A673 (cell line): ENCODE measurements around the gene BBX. TPM values are rescaled to one million over a fixed set of nuclear protein-coding genes. Genes with fewer than 3 reads are reported as not detected.

ENCODE experiments used
- BruUV-seq: library from RNA; stranded (reverse); fragments of 400-500 nt; replicated peaks from 2 replicates; lab custom pipeline; 2021; lab: Mats Ljungman, UMichigan
- CTCF ChIA-PET: fragments of 300-600 bp; sonication (Branson Sonifier 250); formaldehyde crosslinking; loops from one replicate; lab custom pipeline; 2022; ENCODE audit warnings: antibody characterized with exemption; lab: Charles Lee
- POLR2A ChIA-PET: fragments of 300-600 bp; sonication (Branson Sonifier 250); formaldehyde crosslinking; loops from one replicate; lab custom pipeline; 2022; ENCODE audit warnings: antibody characterized with exemption; ENCODE audit not compliant: low non-redundant PET; lab: Charles Lee
- DNase-seq: peaks from one replicate; pipeline ENCODE4 v3.0.0-alpha.2; 2015; ENCODE audit warnings: low spot score
- H3K27ac ChIP-seq: fragments of 200-600 bp; sonication (generic); 2 replicates; pipeline ENCODE4 v1.5.1; 2016; ENCODE audit warnings: mixed run types, low read depth, mild to moderate bottlenecking, mixed read lengths, antibody characterized with exemption, low read length; ENCODE audit not compliant: poor library complexity, severe bottlenecking
- H3K27me3 ChIP-seq: fragments of 200-600 bp; sonication (generic); replicated peaks from 2 replicates; pipeline ENCODE4 v1.6.1; 2017; ENCODE audit warnings: mixed run types, low read depth, mild to moderate bottlenecking, mixed read lengths, antibody characterized with exemption, low read length; ENCODE audit not compliant: insufficient read depth, poor library complexity
- H3K36me3 ChIP-seq: fragments of 200-600 bp; sonication (generic); 2 replicates; pipeline ENCODE4 v1.6.1; 2016; ENCODE audit warnings: mixed run types, mild to moderate bottlenecking, mixed read lengths, antibody characterized with exemption, low read length; ENCODE audit not compliant: insufficient read depth, poor library complexity, severe bottlenecking
- H3K4me1 ChIP-seq: fragments of 200-600 bp; sonication (generic); 2 replicates; pipeline ENCODE4 v1.6.1; 2017; ENCODE audit warnings: mixed run types, mild to moderate bottlenecking, mixed read lengths, antibody characterized with exemption, low read length; ENCODE audit not compliant: insufficient read depth, poor library complexity, severe bottlenecking
- H3K4me3 ChIP-seq: fragments of 200-600 bp; sonication (generic); 2 replicates; pipeline ENCODE4 v1.5.1; 2016; ENCODE audit warnings: low read depth, mixed run types, mild to moderate bottlenecking, mixed read lengths, low read length; ENCODE audit not compliant: poor library complexity, severe bottlenecking
- H3K9me3 ChIP-seq: fragments of 200-600 bp; sonication (generic); 2 replicates; pipeline ENCODE4 v1.6.1; 2016; ENCODE audit warnings: mixed run types, low read depth, mild to moderate bottlenecking, mixed read lengths, antibody characterized with exemption, low read length; ENCODE audit not compliant: poor library complexity, severe bottlenecking
- EZH2 ChIP-seq: fragments of 200-600 bp; sonication (generic); IDR thresholded peaks from 2 replicates; pipeline ENCODE4 v1.6.1; 2017; ENCODE audit warnings: borderline replicate concordance, low read depth, mild to moderate bottlenecking, mixed read lengths, antibody characterized with exemption, low read length; ENCODE audit not compliant: poor library complexity, severe bottlenecking
- intact Hi-C: fragments of 100-400 bp; cut with micrococcal nuclease; formaldehyde crosslinking; loops from one replicate; pipeline ENCODE4 v1.10.0; 2022; ENCODE audit not compliant: unreplicated experiment
- total RNA-seq: library from RNA; stranded (reverse); gene quantifications from 2 replicates; pipeline ENCODE4 v1.2.3, GENCODE V29; 2021
- TF ChIP-seq, protein P1 (sequence below): fragments of 300-800, 200-600 bp; sonication (generic); conservative IDR thresholded peaks from 2 replicates; pipeline ENCODE4 v1.5.1; 2017; ENCODE audit warnings: low read depth, mild to moderate bottlenecking, antibody characterized with exemption, low read length, moderate library complexity, mixed read lengths

BBX gene
- total RNA-seq, 1 experiment from 2014 or later: 28.9 TPM

DNA sequence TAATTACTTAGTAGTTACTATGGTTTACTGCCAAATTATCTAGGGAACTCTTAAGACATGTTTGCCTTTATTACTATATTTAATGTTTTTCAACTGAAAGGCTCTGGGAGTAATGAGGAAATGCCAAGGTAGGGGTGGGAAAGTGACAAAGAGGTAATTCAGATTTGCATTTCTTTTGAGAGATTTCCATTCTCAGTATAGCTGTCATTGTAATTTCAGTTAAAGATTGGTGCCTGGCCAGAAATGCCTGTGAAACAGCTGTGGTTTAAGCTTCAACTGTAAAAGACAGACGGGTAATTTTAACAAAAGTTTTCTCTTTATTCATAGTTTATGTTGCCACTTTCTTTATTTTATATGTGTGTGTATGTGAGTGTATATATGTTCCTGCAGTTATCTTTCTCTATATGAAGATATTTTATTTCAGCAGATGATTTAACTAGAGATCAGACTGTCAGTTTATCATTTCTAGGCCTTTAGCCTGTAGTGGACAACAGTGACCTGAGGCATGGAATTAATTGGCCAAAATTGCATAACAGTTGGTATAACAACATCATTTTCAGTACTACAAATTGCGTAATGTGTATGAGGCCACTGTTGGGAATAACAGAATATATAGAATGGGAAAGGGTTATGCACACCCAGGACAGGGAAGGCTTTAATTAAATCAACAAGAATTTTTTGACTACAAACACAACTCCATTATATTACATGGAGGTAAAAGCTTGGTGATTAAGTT lies 119.0 kb downstream of the BBX start:
- Histone ChIP-seq H3K9me3 (no peaks in the 10 kb centered on the region), H3K27ac (no peak overlapping the region), H3K4me3 (no peak overlapping the region), H3K36me3 (no peaks in the 10 kb centered on the region), H3K4me1 (peaks cover 8% of the 10 kb centered on the region), H3K27me3 (no peaks in the 10 kb centered on the region)
- DNase-seq: no peak
- TF ChIP-seq, protein P1, sequence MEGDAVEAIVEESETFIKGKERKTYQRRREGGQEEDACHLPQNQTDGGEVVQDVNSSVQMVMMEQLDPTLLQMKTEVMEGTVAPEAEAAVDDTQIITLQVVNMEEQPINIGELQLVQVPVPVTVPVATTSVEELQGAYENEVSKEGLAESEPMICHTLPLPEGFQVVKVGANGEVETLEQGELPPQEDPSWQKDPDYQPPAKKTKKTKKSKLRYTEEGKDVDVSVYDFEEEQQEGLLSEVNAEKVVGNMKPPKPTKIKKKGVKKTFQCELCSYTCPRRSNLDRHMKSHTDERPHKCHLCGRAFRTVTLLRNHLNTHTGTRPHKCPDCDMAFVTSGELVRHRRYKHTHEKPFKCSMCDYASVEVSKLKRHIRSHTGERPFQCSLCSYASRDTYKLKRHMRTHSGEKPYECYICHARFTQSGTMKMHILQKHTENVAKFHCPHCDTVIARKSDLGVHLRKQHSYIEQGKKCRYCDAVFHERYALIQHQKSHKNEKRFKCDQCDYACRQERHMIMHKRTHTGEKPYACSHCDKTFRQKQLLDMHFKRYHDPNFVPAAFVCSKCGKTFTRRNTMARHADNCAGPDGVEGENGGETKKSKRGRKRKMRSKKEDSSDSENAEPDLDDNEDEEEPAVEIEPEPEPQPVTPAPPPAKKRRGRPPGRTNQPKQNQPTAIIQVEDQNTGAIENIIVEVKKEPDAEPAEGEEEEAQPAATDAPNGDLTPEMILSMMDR: no peak
- TF ChIP-seq EZH2: no peak
- intact Hi-C loops: no loop called here
- POLR2A ChIA-PET: no interaction called here
- CTCF ChIA-PET: interaction anchor here (0.6 kb wide), 1 partner anchor 243 kb away, joined by 3 read pairs; no protein-coding TSS in a partner anchor
- no TSS peak for BruUV-seq

DNA sequence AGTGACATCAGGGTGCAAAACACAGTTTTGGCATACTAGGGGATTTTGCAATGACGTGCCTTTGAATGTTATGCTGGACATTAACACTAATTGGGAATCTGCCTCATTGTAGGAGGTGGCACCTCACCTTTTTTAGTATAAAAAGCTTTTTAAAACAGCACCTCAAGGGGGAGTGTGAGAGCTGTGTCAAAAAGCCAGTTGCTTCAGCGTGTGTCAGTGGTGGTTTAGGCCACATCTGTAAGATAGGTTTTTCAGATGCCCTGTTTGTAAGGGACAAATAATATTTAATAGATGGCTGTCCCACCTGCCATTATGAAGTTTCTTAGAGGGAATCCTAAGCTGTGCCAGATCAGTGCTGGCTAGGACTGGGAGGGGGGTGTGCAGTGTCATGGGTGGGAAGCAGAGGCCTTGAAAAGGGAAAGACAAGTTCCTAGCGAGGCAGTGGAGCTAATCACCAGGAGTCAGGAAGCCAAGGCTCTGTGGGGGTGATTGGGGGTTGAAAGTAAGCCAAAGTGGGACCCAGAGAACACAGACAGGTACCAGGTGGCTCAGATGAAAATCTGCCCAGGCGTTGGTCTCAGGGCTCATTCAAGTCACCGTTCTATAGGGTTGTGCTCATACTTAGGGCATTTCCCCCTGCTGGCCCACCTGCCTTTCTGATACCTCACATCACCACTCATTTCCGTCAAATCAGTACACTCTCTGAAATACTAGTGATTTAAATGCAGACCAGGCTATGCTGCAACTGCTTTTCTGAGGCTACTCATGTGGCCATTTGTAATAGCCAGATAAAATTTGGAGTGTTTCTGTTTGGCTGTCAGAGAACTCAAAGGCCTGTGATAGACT lies 120.5 kb downstream of the BBX start:
- Histone ChIP-seq H3K27ac (no peak overlapping the region), H3K9me3 (no peaks in the 10 kb centered on the region), H3K4me1 (peaks cover 8% of the 10 kb centered on the region), H3K4me3 (no peak overlapping the region), H3K36me3 (no peaks in the 10 kb centered on the region), H3K27me3 (no peaks in the 10 kb centered on the region)
- DNase-seq: peak; percentile 12
- intact Hi-C loops: no loop called here
- ChIA-PET CTCF (interaction anchor here (0.5 kb wide), 1 partner anchor 113 kb away, joined by 3 read pairs; no protein-coding TSS in a partner anchor), POLR2A (interaction anchor here (0.6 kb wide), 1 partner anchor 152 kb away, joined by 23 read pairs; no protein-coding TSS in a partner anchor)
- no peak for TF ChIP-seq EZH2
- TF ChIP-seq, protein P1: peak; percentile 45
- BruUV-seq: no TSS peak

DNA sequence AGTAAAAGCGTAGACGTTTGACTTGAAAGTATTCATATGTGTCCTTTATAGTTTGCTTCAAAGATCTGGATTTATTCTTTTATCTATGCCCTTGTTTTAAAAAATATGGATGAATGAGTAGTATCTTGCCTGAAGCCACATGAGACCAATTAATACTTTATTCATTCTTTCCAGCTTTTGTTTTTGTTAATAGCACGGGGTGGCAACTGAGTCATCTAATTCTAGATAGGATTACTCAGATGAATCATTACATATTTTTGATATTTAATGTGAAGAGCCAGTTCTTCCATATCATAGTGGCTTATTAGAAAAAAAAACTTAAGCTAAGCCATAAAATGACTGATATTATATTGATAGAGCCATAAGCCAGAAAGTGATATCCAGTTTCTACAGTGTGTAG lies 121.9 kb downstream of the BBX start:
- H3K4me1 ChIP-seq: peaks cover 8% of the 10 kb centered on the region
- intact Hi-C loops: no loop called here
- ChIA-PET POLR2A (no interaction called here), CTCF (no interaction called here)
- no peaks in the 10 kb centered on the region for H3K36me3 ChIP-seq
- DNase-seq: no peak
- BruUV-seq: no TSS peak
- H3K4me3 ChIP-seq: no peak overlapping the region
- H3K9me3 ChIP-seq: no peaks in the 10 kb centered on the region
- TF ChIP-seq, protein P1: no peak
- TF ChIP-seq EZH2: no peak
- no peaks in the 10 kb centered on the region for H3K27me3 ChIP-seq
- no peak overlapping the region for H3K27ac ChIP-seq
